Subcutaneous adipose tissue (tissue), 4 donors: ENCODE results near the gene TOR1B. TPM values are rescaled to one million over a fixed set of nuclear protein-coding genes. Genes with fewer than 3 reads are reported as not detected.

Experiments used
- total RNA-seq, 4 donors: library from RNA; depleted of rRNA; stranded (reverse); fragments of >200 nt; gene quantifications; one replicate each; pipeline ENCODE4 v1.1.0, GENCODE V29; 2016
- TF ChIP-seq, protein P1 (sequence below): fragments of 450-650 bp; IDR thresholded peaks from one replicate; pipeline ENCODE4 v1.5.1; 2016; ENCODE audit warnings: low read depth, mild to moderate bottlenecking, control low read depth, antibody characterized with exemption, moderate library complexity

The TOR1B gene
- total RNA-seq, 4 donors from 2014 or later = 15.8 to 32.3 (median 28.0) TPM

GRCh38 chr9:129851821-129852220, 48.8 kb downstream of the TOR1B start:
- TF ChIP-seq, protein P1, sequence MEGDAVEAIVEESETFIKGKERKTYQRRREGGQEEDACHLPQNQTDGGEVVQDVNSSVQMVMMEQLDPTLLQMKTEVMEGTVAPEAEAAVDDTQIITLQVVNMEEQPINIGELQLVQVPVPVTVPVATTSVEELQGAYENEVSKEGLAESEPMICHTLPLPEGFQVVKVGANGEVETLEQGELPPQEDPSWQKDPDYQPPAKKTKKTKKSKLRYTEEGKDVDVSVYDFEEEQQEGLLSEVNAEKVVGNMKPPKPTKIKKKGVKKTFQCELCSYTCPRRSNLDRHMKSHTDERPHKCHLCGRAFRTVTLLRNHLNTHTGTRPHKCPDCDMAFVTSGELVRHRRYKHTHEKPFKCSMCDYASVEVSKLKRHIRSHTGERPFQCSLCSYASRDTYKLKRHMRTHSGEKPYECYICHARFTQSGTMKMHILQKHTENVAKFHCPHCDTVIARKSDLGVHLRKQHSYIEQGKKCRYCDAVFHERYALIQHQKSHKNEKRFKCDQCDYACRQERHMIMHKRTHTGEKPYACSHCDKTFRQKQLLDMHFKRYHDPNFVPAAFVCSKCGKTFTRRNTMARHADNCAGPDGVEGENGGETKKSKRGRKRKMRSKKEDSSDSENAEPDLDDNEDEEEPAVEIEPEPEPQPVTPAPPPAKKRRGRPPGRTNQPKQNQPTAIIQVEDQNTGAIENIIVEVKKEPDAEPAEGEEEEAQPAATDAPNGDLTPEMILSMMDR = no peak

DNA sequence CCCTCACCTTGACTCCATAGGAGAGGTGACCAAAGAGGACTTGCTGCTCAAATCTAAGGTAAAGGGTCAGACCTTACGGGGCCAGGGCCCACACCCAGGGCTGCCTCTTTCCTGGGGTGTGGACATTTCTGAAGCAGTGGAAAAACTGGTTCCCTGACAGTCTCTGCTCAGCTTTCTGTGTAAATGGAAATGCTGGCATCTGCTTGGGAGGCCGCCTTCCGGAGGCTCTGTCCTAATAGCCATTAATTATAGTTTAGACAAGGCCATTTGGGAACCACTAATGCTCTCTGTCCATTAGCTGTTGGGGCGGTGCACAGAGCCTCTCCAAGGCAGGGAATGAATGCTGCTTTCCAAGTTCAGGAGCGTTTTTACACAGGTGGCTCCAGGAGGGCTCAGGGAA, 49.6 kb downstream of the TOR1B start:
- TF ChIP-seq, protein P1 = no peak

GRCh38 chr9:129853614-129854013, 50.6 kb downstream of the TOR1B start:
- TF ChIP-seq, protein P1 = no peak

DNA sequence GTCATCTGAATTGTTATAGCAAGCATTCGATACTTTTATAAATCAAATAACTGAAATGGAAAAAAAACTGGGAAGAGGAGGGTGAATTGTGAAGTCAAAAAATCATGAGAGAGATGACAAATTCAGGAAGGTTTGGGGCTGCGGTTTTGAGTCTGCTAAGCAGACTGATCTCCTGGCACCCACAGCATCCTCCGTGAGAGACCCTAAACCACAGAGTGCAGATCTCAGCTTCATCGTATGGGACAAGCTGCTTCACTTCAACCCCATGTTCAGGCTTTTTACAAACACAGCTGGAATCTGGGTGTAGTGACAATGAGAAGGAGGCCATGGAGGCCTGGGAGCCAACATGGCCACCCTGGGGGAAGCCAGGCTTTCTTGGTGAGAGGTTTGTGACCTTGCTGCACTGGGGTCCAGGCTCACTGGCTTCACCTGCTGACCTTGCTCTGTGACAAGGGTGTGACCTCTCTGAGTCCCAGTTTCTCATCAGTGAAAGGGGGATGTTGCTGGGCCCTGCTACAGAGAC, 51.7 kb downstream of the TOR1B start:
- TF ChIP-seq, protein P1 = no peak

DNA sequence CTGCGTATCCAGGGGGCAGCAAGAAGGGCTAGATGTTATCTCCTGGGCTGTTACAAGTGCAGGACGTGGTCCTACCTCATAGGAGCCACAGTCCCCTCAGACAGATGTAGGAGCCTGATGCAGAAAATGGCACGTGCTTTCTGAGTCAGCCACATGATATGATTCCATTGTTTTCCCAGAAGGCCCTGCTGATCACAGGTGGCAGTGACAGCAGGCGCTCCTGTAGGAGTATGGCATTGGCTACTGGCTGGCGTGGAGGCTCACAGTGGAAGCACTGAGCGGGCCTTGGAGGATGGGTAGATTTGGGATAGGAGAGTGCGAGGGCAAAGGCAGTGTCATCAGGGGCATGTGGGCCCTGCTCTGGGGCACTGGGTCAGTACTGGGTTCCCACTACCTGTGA, 54.2 kb downstream of the TOR1B start:
- TF ChIP-seq, protein P1 = no peak

DNA sequence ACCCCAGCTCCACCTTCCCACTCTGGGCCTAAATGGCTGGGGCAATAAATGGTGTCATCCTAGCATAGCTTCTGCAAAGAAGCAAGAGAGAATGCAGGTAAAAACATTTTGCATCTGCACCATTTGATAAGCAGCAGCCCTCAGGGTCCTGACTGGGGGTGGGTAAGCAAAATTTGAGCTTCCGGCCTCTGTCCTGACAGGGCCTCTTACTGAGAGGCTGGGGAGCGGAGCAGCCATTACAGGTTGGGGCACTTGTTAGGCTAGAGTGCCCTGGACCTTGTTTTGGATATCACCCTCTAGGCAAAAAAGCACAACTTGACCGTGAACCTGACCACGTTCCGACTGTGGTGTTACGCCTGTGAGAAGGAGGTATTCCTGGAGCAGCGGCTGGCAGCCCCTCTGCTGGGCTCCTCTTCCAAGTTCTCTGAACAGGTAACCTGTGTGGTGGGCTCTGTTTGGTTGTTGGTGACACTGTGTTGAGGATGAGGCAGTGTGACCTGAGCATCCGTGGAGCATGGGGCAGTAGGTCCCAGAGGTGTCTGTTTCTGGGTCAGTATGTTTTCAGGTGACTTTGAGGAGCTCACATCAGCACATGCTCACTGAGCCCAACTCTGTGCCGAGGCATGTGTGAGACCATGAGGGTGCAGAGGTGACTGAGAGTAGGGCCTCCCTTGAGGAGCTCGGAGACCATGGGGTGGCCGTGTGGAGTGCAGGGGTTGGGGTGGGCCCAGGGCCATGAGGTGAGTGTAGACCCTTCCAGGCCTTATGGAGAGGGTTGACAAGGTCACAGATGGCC, 55.4 kb downstream of the TOR1B start:
- TF ChIP-seq, protein P1 = no peak

Other genes with a start within 250 kb of the TOR1B start
- gene C9orf50, start 182.1 kb upstream of the TOR1B start, total RNA-seq = not detected
- 10 to 100 TPM in 3 of 4 donors, 1 to 10 TPM in 1; 7.0 to 26.0 (median 16.9) TPM for gene NTMT1, start 177.0 kb upstream of the TOR1B start, total RNA-seq
- 10 to 100 TPM in 2 of 4 donors, 1 to 10 TPM in 2; 8.8 to 15.6 (median 10.1) TPM for gene ASB6, start 161.0 kb upstream of the TOR1B start, total RNA-seq
- 1 to 10 TPM; 1.7 to 7.1 (median 4.9) TPM for gene PRRX2, start 137.5 kb upstream of the TOR1B start, total RNA-seq
- gene PTGES, start 50.1 kb upstream of the TOR1B start, total RNA-seq = 10 to 100 TPM; 12.8 to 34.5 (median 20.6) TPM
- 10 to 100 TPM; 33.7 to 61.4 (median 47.2) TPM for gene TOR1A, start 21.0 kb downstream of the TOR1B start, total RNA-seq
- 100 to 1,000 TPM in 1 of 4 donors, 10 to 100 TPM in 3; 37.8 to 105 (median 50.9) TPM for gene C9orf78, start 32.1 kb downstream of the TOR1B start, total RNA-seq
- gene USP20, start 32.3 kb downstream of the TOR1B start, total RNA-seq = 10 to 100 TPM; 12.1 to 23.7 (median 19.8) TPM
- gene FNBP1, start 240.0 kb downstream of the TOR1B start, total RNA-seq = 10 to 100 TPM; 34.1 to 68.6 (median 50.7) TPM